Choroid plexus epithelial cell (primary cell): Measurements from ENCODE around the gene RAD51B.
"Not testable (repeated sequence)": the region's sequence is repeated elsewhere in the genome, so short reads cannot be mapped to it uniquely, and the experiment has no call there.

ENCODE experiments used
- DNase-seq: peaks from one replicate; pipeline ENCODE4 v3.0.0-alpha.2; 2010; ENCODE audit warnings: low read depth
- H3K4me3 ChIP-seq: 2 replicates; pipeline ENCODE4 v1.5.1; 2011; ENCODE audit warnings: low read depth, mild to moderate bottlenecking, control low read depth, low read length, moderate library complexity
- CTCF ChIP-seq: conservative IDR thresholded peaks from 2 replicates; pipeline ENCODE4 v1.5.1; 2011; ENCODE audit warnings: low read depth, mild to moderate bottlenecking, control low read depth, inconsistent platforms, low read length, moderate library complexity

Gene RAD51B

GRCh38 chr14:68284834-68285233 is 465.3 kb downstream of the RAD51B start:
- H3K4me3 ChIP-seq = no peak overlapping the region
- no peak for DNase-seq
- TF ChIP-seq CTCF = no peak

DNA sequence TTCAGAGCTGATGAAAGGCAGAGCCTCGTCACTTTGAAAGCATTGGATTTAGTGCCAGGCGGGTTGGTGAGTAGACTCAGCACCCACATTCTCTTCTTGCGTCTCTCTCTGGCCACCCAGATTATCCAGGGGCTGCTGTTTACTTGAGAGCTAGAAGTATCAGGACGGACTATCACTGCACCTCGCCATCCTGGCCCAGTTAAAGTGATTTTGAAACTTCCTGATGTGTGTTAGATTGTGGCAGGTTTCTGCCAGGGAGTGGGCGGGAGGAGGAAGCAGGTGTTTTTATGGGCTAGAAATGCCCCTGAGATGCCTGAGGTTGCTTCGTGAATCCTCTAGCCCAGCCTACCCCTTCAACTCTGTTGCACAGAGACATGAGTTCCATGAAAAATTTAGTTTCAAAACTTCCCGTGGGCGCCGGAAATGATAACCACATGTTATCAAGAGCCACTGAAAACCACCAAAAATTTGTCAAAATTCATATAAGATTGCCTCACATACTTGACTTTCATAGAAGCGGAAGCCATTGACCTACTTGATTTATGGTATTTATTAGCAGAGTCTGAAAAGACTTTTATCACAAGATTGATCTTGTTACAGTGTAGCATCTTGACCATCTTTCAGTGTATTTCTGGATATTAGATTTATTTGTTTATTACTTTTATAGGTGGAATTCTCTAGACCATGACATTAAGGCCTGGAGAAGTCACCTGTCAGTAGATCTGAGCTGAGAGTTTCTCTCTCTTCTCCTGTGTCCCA is 466.0 kb downstream of the RAD51B start:
- no peak overlapping the region for H3K4me3 ChIP-seq
- no peak for TF ChIP-seq CTCF
- DNase-seq = no peak

- no peak for DNase-seq
- no peak overlapping the region for H3K4me3 ChIP-seq
- no peak for TF ChIP-seq CTCF
These were observed 467.1 kb downstream of the RAD51B start for GRCh38 chr14:68286667-68287066.

DNA sequence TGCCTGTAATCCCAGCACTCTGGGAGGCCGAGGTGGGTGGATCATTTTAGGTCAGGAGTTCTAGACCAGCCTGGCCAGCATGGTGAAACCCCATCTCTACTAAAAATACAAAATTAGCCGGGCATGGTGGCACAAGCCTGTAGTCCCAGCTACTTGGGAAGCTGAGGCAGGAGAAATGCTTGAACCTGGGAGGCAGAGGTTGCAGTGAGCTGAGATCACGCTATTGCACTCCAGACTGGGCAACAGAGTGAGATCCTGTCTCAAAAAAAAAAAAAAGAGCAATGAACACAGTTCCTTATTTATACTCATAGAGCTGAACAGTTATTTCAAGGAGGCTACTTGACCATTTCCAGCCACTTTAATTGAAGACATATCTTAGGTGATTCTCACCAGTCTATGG is 469.9 kb downstream of the RAD51B start:
- not testable (repeated sequence) for H3K4me3 ChIP-seq, DNase-seq

- H3K4me3 ChIP-seq = no peak overlapping the region
- peak; percentile 23 for DNase-seq
- no peak for TF ChIP-seq CTCF
These were observed 472.2 kb downstream of the RAD51B start for GRCh38 chr14:68291820-68292219.

DNA sequence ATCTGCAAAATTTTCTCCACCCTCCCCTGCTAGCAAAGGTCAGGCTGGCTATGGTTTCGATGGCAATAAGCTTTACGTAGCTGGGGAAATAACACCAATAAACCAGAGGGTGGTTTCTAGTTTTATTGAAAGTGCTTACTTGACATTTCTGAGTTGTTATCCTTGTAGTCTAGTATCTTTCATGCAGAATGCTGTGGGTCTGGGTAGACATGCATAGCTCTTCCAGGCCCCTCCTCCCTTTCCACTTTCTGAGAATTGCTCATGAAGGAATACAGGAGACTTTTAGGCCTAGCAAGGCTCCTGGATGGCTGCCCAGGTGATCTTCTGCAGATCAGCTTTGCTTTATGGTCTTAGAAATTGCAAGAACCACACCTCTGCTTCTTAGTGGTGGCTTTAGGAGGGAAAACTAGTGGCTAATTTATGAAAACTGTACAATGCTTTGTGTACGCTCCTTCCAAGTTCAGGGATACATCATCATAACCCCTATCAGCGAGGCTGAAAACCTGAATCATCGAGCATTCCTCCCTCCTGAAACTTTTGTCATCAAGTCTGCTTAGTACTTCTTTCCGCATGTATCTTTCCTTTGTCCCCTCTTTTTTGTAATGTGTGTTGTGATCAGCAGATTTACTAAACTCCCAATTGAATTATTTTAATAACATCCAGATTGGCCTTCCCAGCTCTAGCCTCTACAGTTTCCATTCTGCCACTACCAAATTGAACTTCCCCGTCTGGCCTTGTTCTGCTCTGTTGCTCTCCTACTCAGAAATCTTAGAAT is 473.0 kb downstream of the RAD51B start:
- H3K4me3 ChIP-seq = no peak overlapping the region
- no peak for DNase-seq
- TF ChIP-seq CTCF = no peak

GRCh38 chr14:68293404-68293803 is 473.8 kb downstream of the RAD51B start:
- DNase-seq = no peak
- no peak overlapping the region for H3K4me3 ChIP-seq
- no peak for TF ChIP-seq CTCF
